Right forelimb (tissue), 1 donor: ENCODE data around the gene PLD1.

ENCODE experiments used
- DNase-seq: peaks from one replicate; pipeline ENCODE4 v3.0.0-alpha.2; 2018

PLD1 gene

DNA sequence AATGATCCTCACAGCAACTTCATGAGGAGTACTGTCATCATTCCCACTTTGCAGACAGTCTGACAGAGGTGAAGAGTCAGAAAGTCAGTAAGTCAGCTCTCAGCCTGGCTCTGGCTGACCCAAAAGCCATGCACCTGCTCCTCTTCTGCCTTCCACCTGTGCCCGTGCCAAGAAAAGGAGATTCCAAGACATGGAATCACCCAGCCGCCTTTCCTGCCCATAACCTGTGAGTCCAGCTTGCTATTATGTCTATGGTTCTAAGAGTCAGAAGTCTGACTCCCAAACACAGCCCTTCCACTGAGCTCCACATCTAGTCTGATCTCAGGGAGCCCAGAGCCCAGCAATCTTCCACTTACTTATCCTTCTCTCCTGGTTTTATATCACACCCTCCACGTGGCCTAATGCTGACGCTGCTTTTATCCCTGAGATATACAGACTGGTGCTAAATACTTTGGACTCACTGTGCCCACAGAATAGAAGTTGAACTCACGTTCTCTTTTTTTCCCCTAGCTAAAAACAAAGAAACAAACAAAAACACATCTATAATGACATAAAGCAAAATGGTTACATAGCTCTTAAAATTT, 66.0 kb downstream of the PLD1 start:
- no peak for DNase-seq

GRCh38 chr3:171743327-171744157, 66.7 kb downstream of the PLD1 start:
- no peak for DNase-seq

GRCh38 chr3:171741377-171741776, 68.9 kb downstream of the PLD1 start:
- no peak for DNase-seq

GRCh38 chr3:171736556-171736955, 73.7 kb downstream of the PLD1 start:
- DNase-seq = no peak

- DNase-seq = no peak
Observed at GRCh38 chr3:171733561-171733960, 76.7 kb downstream of the PLD1 start.

DNA sequence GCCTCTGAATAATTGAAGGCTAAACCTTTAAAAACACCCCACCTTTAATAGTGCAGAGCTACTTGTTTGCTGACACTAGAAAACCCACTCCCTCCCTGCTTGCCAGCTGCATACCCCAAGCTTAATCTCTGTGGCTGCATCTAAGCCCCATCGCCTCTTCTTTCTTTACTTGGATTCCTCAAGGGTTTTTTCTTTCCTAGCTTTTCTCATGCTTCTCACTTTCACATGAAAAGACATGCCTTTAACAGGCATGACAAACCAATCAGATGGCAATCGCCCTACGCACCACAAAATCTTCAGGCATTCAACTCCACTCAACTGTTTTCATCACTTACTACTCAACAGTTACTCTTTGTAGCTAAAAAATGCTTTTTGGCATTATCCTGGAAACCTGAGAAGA, 77.5 kb downstream of the PLD1 start:
- DNase-seq = no peak

DNA sequence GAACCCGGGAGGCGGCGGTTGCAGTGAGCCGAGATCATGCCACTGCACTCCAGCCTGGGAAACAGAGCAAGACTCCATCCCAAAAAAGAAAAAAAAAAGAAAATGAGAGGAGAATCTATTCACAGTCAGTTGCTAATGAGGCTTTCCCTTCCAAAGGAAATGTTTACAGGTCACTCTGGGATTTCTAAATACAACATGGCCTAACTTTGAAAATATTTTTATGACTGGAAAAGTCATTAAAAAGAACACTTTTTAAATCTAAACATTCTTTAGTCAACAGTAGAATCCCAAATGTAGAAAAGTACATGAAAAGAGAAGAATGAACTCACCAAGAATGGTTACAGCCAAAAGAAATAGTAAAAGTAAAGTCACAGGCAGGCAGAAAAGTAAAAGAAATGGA, 78.6 kb downstream of the PLD1 start:
- DNase-seq = no peak

DNA sequence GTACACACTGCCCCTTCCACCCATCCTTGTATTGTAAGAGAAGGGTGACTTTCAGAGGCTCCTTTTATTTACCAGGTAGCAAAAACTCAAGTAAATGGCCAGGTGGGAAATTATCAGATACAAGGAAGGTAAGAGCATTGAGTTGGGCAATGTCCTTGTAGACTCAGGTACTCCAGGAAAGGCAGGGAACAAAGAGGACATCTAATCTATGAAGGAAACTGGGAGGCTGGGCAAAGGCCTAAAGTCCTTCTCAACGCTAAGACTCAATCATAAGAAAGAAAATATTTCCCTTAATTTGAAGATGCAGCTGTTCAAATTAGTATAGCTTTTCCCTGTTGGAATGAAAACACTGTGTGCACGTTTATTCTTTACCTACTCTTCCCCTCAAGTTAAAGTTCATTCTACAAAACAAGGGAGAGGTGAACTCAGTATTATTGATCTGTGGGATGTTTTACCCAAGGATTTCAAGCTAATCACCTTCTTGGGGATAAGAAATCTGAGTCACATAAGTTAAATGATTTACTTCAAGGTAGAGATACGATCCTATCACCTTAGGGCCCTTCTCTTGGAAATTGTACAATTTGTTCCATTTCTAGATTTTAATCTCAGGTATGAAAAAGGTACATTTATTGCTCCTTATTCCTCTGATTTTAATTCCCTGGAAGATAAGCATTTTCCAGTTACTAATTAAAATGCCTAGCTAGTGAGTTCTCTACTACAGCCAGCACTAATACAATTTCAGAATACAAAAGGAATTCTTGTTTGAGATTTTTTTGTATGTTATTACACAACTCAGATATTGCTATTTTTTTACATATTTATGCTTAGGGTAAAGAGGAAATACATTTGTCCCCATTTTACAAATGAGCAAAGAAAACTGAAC, 80.6 kb downstream of the PLD1 start:
- DNase-seq = no peak

DNA sequence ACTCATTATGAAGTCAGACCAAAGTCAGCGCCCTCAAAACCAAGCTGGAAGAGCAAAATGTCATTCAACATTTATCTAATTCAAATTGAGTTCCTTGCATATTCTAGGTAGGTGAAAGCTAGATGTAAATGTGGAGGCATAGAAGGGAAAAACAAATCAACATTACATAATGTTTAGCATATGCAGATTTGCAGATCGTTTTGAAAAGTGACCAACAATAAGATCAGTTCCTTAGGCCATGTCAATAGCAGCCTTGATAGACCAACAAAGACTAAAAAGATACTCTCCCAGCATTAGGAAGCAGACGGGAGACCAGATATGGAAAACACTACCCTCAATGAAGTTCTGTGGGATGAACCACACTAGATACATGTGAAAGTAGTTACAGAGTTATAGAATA, 83.0 kb downstream of the PLD1 start:
- no peak for DNase-seq

- no peak for DNase-seq
Observed at GRCh38 chr3:171718493-171719185, 91.6 kb downstream of the PLD1 start.

DNA sequence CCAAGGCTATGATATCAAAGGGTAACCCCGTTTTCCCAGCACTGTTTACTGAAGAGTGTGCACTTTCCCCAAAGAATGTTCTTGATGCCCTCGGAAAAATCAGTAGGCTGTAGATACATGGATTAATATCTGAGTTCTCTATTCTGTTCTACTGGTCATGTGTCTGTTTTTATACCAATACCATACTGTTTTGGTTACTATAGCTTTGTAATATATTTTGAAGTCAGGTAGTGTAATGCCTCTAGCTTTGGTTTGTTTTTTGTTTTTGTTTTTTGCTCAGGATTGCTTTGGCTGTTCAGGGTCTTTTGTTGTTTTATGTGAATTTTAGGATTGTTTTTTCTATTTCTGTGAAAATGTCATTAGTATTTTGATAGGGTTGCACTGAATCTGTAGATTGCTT, 95.1 kb downstream of the PLD1 start:
- no peak for DNase-seq

GRCh38 chr3:171712171-171712938, 97.9 kb downstream of the PLD1 start:
- DNase-seq = no peak

GRCh38 chr3:171711461-171712170, 98.7 kb downstream of the PLD1 start:
- no peak for DNase-seq

DNA sequence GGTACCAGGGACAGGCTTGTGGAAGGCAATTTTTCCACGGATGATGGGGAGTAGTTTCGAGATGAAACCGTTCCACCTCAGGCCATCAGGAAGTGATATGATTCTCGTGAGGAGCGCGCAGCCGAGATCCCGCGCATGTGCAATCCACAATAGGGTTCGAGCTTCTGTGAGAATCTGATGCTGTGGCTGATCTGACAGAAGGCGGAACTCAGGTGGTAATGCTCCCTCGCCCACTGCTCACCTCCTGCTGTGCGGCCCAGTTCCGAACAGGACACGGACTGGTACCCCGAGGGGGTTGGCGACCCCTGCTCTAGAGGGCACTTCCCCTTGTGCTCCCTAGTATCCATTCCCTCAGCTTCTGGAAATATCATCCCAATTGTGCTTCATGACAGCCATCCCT, 99.9 kb downstream of the PLD1 start:
- DNase-seq = no peak

GRCh38 chr3:171704814-171705213, 105.5 kb downstream of the PLD1 start:
- DNase-seq = no peak

DNA sequence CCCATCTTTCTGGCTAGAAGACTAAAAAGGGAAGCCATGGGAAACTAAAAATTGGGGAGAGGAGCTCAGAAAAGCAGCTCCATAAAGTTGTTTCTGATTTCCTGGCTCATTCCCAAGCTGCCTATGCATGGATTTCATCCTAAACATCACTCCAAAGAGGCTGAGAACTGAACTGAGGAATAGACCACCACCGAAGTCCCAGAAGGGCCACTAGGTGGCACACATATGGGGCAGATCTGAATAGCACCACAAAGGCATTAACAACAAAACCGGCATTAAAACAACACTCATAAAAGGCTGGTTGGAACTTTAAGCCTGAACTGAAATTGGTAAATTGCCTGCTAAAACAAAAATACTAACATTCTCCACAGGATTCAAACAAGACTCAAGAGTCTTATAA, 106.3 kb downstream of the PLD1 start:
- DNase-seq = no peak

DNA sequence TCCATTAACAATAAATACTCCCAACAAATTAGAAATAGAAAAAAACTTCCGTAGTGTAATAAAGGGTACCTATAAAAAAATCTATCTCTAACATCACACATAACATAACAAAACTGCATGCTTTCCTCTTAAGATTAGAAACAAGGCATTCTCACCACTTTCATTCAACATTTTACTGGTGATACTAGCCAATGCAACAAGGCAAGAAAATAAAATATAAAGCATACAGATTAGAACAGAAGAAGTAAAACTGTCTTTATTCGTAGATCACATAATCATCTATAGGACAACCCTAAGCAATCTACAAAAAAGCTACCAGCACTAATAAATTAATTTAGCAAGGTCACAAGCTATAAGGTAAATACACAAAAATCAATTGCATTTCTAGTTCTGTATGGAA, 107.1 kb downstream of the PLD1 start:
- DNase-seq = no peak

DNA sequence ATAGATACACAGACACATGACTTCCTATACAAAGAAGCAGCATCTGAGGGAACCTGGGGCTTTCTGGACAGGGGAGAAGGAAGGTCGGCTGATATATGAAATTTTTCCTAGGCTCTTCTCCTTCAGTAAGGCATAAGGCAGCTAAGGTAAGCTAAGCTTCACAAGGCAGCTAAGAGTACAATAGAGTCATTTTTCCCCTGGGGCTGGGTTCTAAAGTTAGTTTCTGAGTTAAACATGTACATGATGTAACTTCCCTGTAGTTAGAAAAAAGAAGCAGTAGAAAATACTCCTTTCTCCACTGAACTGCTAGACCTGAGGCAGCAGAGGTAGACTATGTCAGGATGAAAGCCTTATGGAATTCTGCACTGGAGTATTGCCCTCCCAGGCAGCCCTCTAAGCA, 109.6 kb downstream of the PLD1 start:
- DNase-seq = no peak

DNA sequence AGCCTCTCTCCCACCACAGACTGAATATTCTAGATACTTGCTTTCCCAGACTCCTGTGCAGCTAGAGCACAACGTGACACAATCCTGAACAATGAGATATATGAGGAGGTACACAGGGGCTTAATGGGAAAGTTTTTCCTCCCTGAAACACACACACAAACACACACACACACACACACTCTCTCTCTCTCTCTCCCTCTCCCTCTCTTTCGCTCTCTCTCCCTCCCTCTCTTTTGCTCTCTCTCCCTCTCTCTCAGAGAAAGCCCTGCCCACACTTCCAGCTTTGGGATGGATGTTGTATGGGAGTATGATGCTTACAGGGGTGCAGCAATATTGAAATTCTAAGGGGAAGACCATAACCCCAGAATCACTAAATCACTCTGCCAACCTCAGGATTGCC, 110.1 kb downstream of the PLD1 start:
- DNase-seq = no peak

GRCh38 chr3:171699601-171700000, 110.7 kb downstream of the PLD1 start:
- DNase-seq = no peak

DNA sequence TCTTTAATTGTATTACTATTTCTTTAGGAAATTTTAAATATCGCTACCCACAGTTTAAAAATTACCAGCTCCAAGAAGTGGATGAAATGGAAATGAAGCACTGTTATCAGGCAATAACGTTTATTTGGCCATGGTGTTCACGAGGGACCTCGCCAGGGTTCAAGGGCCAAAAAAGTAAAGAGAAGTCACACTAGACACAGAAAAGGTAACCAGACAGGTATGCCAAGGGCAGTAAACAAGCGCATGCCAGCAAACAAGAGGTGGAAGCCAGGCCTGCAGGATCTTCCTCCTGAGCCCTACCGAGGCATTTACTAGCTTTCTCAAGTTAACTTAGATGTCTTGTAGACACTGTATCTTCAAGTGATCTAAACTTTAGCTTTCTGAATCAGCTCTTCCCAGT, 113.5 kb downstream of the PLD1 start:
- DNase-seq = no peak

- no peak for DNase-seq
Observed at GRCh38 chr3:171695426-171695825, 114.9 kb downstream of the PLD1 start.
